Measurements from ENCODE around the gene TP53.

Gene TP53

GRCh38 chr17:7704601-7705268 lies 17.4 kb upstream of the TP53 start, which contains the start of gene EFNB3 (continued):
- TF ChIP-seq PBX3 (CRISPR knock-in tag; IDR thresholded peaks at IDR 0.05) (0 out of 2 replicates have a peak, but pooled peaks have one; percentile 56), ZNF24 (tag by site-specific recombination; IDR thresholded peaks at IDR 0.05) (no peak), HOXC10 (CRISPR knock-in tag; IDR thresholded peaks at IDR 0.05) (no peak), ZNF555 (tag by site-specific recombination; conservative IDR thresholded peaks at IDR 0.05) (no peak), OSR2 (tag by site-specific recombination; IDR thresholded peaks at IDR 0.05) (peak; percentile 41; the same call in 1 of the 2 replicates), BCL11B (tag by site-specific recombination; IDR thresholded peaks at IDR 0.05; ENCODE audit: low read depth) (no peak), GLIS2 (tag by site-specific recombination; IDR thresholded peaks at IDR 0.05) (peak; percentile 85), ZFP41 (tag by site-specific recombination; IDR thresholded peaks at IDR 0.05; ENCODE audit: borderline replicate concordance) (no peak), ZNF132 (tag by site-specific recombination; IDR thresholded peaks at IDR 0.05; ENCODE audit: borderline replicate concordance) (no peak), ZBTB10 (tag by site-specific recombination; IDR thresholded peaks at IDR 0.05) (no peak), ZFP3 (tag by site-specific recombination; IDR thresholded peaks at IDR 0.05; ENCODE audit: low read depth) (no peak), ZNF280D (tag by site-specific recombination; IDR thresholded peaks at IDR 0.05) (no peak), ZNF239 (tag by site-specific recombination; IDR thresholded peaks at IDR 0.05) (no peak), SETDB1 (IDR thresholded peaks at IDR 0.05; ENCODE audit: insufficient read length, low read length) (no peak), ZNF155 (tag by site-specific recombination; IDR thresholded peaks at IDR 0.05) (no peak), SP2 (tag by site-specific recombination; IDR thresholded peaks at IDR 0.05) (peak; percentile 69), ZEB2 (tag by site-specific recombination; IDR thresholded peaks at IDR 0.05) (0 out of 2 replicates have a peak, but pooled peaks have one; percentile 37), ZSCAN30 (tag by site-specific recombination; IDR thresholded peaks at IDR 0.05) (peak; percentile 66; the same call in 1 of the 2 replicates), ZNF585B (tag by site-specific recombination; IDR thresholded peaks at IDR 0.05) (no peak), AEBP2 (tag by site-specific recombination; IDR thresholded peaks at IDR 0.05; ENCODE audit: borderline replicate concordance) (no peak), PRDM1 (tag by site-specific recombination; IDR thresholded peaks at IDR 0.05) (0 out of 2 replicates have a peak, but pooled peaks have one; percentile 27), ZNF473 (tag by site-specific recombination; IDR thresholded peaks at IDR 0.05) (no peak), ZNF768 (tag by site-specific recombination; IDR thresholded peaks at IDR 0.05) (no peak; the same call in 1 of the 2 replicates), ZNF148 (tag by site-specific recombination; IDR thresholded peaks at IDR 0.05; ENCODE audit: borderline replicate concordance) (no peak), ZBTB49 (tag by site-specific recombination; IDR thresholded peaks at IDR 0.05; ENCODE audit: low read depth) (no peak), ZNF48 (tag by site-specific recombination; IDR thresholded peaks at IDR 0.05) (no peak)
